ENCODE results near the gene PUDP.

GRCh38 chrX:7194606-7195005, 46.7 kb upstream of the PUDP start:
- TF ChIP-seq CTCF (IDR thresholded peaks at IDR 0.05) (no peak), POLR2A (IDR thresholded peaks at IDR 0.05) (no peak)

Measured in adrenal gland (tissue), 5 donors.